GM23338 (cell line): ENCODE measurements around the gene IKZF3. TPM values are rescaled to one million over a fixed set of nuclear protein-coding genes. Genes with fewer than 3 reads are reported as not detected.

Source experiments
- ATAC-seq: fragments of 200-7000 bp; cut with Tn5 transposase; 3 replicates; pipeline ENCODE4 v1.9.1; 2020
- DNase-seq: peaks from one replicate; pipeline ENCODE4 v3.0.0-alpha.2; 2015; ENCODE audit warnings: low spot score
- H2AFZ ChIP-seq: fragments of 200-600 bp; sonication (generic); 2 replicates; pipeline ENCODE4 v1.8.0; 2016; ENCODE audit warnings: antibody characterized with exemption, mild to moderate bottlenecking, moderate library complexity
- H3F3A ChIP-seq: fragments of 200-600 bp; sonication (generic); replicated peaks from 2 replicates; pipeline ENCODE4 v1.8.0; 2017; ENCODE audit warnings: antibody characterized with exemption, mixed run types, low read depth
- H3K27ac ChIP-seq: fragments of 200-600 bp; sonication (generic); 2 replicates; pipeline ENCODE4 v1.6.1; 2016; ENCODE audit warnings: low read depth
- H3K27me3 ChIP-seq: fragments of 200-600 bp; sonication (generic); 2 replicates; pipeline ENCODE4 v1.8.0; 2016; ENCODE audit warnings: mild to moderate bottlenecking, mixed run types, moderate library complexity; ENCODE audit not compliant: insufficient read depth
- H3K36me3 ChIP-seq: fragments of 200-600 bp; sonication (generic); 2 replicates; pipeline ENCODE4 v1.8.0; 2016; ENCODE audit warnings: mild to moderate bottlenecking; ENCODE audit not compliant: insufficient read depth
- H3K4me1 ChIP-seq: fragments of 200-600 bp; sonication (generic); 2 replicates; pipeline ENCODE4 v1.8.0; 2016; ENCODE audit warnings: mild to moderate bottlenecking, moderate library complexity; ENCODE audit not compliant: insufficient read depth
- H3K4me2 ChIP-seq: fragments of 200-600 bp; sonication (generic); 2 replicates; pipeline ENCODE4 v1.7.1; 2017; ENCODE audit warnings: mixed run types
- H3K4me3 ChIP-seq: fragments of 200-600 bp; sonication (generic); 2 replicates; pipeline ENCODE4 v1.6.1; 2016; ENCODE audit warnings: mixed run types
- H3K79me2 ChIP-seq: fragments of 200-600 bp; sonication (generic); replicated peaks from 2 replicates; pipeline ENCODE4 v1.8.0; 2017; ENCODE audit warnings: mild to moderate bottlenecking; ENCODE audit not compliant: insufficient read depth
- H3K9me2 ChIP-seq: fragments of 200-600 bp; sonication (generic); 2 replicates; pipeline ENCODE4 v1.8.0; 2017; ENCODE audit not compliant: insufficient read depth
- H4K20me1 ChIP-seq: fragments of 200-600 bp; sonication (generic); replicated peaks from 2 replicates; pipeline ENCODE4 v1.8.0; 2017; ENCODE audit warnings: mild to moderate bottlenecking; ENCODE audit not compliant: insufficient read depth
- H3K27ac Mint-ChIP-seq: 2 replicates; pipeline ENCODE4 v1.8.0; 2020; ENCODE audit warnings: inconsistent platforms, mild to moderate bottlenecking, moderate library complexity, mixed read lengths
- H3K27me3 Mint-ChIP-seq: 3 replicates; pipeline ENCODE4 v1.8.0; 2022; ENCODE audit warnings: low read depth, mild to moderate bottlenecking, moderate library complexity, mixed read lengths, inconsistent platforms; ENCODE audit not compliant: insufficient read depth, poor library complexity
- H3K36me3 Mint-ChIP-seq: 3 replicates; pipeline ENCODE4 v1.8.0; 2021; ENCODE audit warnings: low read depth, mild to moderate bottlenecking, inconsistent platforms, moderate library complexity, mixed read lengths
- H3K4me1 Mint-ChIP-seq: 3 replicates; pipeline ENCODE4 v1.8.0; 2020; ENCODE audit warnings: mild to moderate bottlenecking, inconsistent platforms, mixed read lengths
- H3K4me3 Mint-ChIP-seq: 3 replicates; pipeline ENCODE4 v1.8.0; 2021; ENCODE audit warnings: moderate library complexity, mild to moderate bottlenecking, inconsistent platforms, mixed read lengths
- H3K9me3 Mint-ChIP-seq: 3 replicates; pipeline ENCODE4 v1.8.0; 2020; ENCODE audit warnings: moderate library complexity, mild to moderate bottlenecking, inconsistent platforms, mixed read lengths
- CREB1 ChIP-seq: fragments of 250-450 bp; sonication (Bioruptor Pico); IDR thresholded peaks from 2 replicates; pipeline ENCODE4 v1.5.0; 2020; ENCODE audit warnings: low read depth, mild to moderate bottlenecking, moderate library complexity
- CTCF ChIP-seq, 2 experiments: fragments of 200-600 bp in 1 of 2; sonication (generic) in 1 of 2; conservative IDR thresholded peaks; 2 replicates each; pipeline versions ENCODE4 v1.5.1 to v1.6.1; 2016 to 2017; ENCODE audit warnings: antibody characterized with exemption in 2 of 2, low read depth in 2 of 2, mild to moderate bottlenecking in 2 of 2, moderate library complexity in 1 of 2
- EZH2 ChIP-seq: fragments of 200-600 bp; sonication (generic); IDR thresholded peaks from one replicate; pipeline ENCODE4 v1.8.0; 2017; ENCODE audit warnings: antibody characterized with exemption, mild to moderate bottlenecking, low read depth; ENCODE audit not compliant: unreplicated experiment
- EZH2phosphoT487 ChIP-seq: fragments of 200-600 bp; sonication (generic); IDR thresholded peaks from one replicate; pipeline ENCODE4 v1.8.1; 2018; ENCODE audit warnings: antibody characterized with exemption; ENCODE audit not compliant: unreplicated experiment
- POLR2AphosphoS5 ChIP-seq: IDR thresholded peaks from 2 replicates; pipeline ENCODE4 v1.6.1; 2016; ENCODE audit warnings: antibody characterized with exemption, low read depth
- STAT1 ChIP-seq: IDR thresholded peaks from one replicate; pipeline ENCODE4 v1.6.1; 2016; ENCODE audit warnings: antibody characterized with exemption; ENCODE audit not compliant: unreplicated experiment
- ZNF114 ChIP-seq: fragments of 250-450 bp; sonication (Bioruptor Pico); IDR thresholded peaks from 2 replicates; pipeline ENCODE4 v1.5.0; 2020; ENCODE audit warnings: mild to moderate bottlenecking, moderate library complexity
- ZNF331 ChIP-seq: fragments of 250-450 bp; sonication (Bioruptor Pico); IDR thresholded peaks from 2 replicates; pipeline ENCODE4 v1.5.0; 2020; ENCODE audit warnings: low read depth, mild to moderate bottlenecking, moderate library complexity
- ZNF462 ChIP-seq: fragments of 250-450 bp; sonication (Bioruptor Pico); IDR thresholded peaks from 2 replicates; pipeline ENCODE4 v1.5.0; 2020; ENCODE audit warnings: mild to moderate bottlenecking, moderate library complexity
- polyA plus RNA-seq: library from polyadenylated mRNA; unstranded; fragments of >200 nt; fragmentation: Nextera tagmentation; extraction: Ambion mirVana; gene quantifications from 2 replicates; pipeline ENCODE4 v1.2.1, GENCODE V29; 2016
- total RNA-seq: library from RNA; depleted of rRNA; stranded (reverse); fragments of >200 nt; shearing (Covaris generic); gene quantifications from 2 replicates; pipeline ENCODE4 v1.2.3, GENCODE V29; 2014

Gene IKZF3
- total and polyA plus RNA-seq, 2 experiments from 2014 or later = 0.11 to 0.76 TPM

GRCh38 chr17:39716073-39716818, 147.9 kb downstream of the IKZF3 start:
- Mint-ChIP-seq H3K4me3 (no peak overlapping the region), H3K36me3 (peaks cover 89% of the 10 kb centered on the region), H3K4me1 (no peaks in the 10 kb centered on the region), H3K9me3 (no peaks in the 10 kb centered on the region), H3K27ac (no peak overlapping the region), H3K27me3 (peaks cover 20% of the 10 kb centered on the region)
- Histone ChIP-seq H3K4me1 (no peaks in the 10 kb centered on the region), H3K79me2 (no peaks in the 10 kb centered on the region), H3F3A (peaks cover 9% of the 10 kb centered on the region; the same call in 1 of the 2 replicates), H4K20me1 (peaks cover 10% of the 10 kb centered on the region), H3K4me3 (no peak overlapping the region), H2AFZ (no peak overlapping the region), H3K27ac (no peak overlapping the region), H3K36me3 (peaks cover 36% of the 10 kb centered on the region), H3K4me2 (no peak overlapping the region), H3K9me2 (no peaks in the 10 kb centered on the region), H3K27me3 (no peaks in the 10 kb centered on the region)
- TF ChIP-seq ZNF462 (CRISPR knock-in tag) (no peak), STAT1 (no peak), EZH2phosphoT487 (no peak), POLR2AphosphoS5 (no peak), CREB1 (CRISPR knock-in tag) (no peak), ZNF331 (no peak), ZNF114 (CRISPR knock-in tag) (no peak), CTCF (conservative IDR thresholded peaks at IDR 0.05; ENCODE audit: low read depth in 2 of 2) (no peak), EZH2 (no peak)
- ATAC-seq = no peak
- no peak for DNase-seq
